Measurements from ENCODE around the gene EMP1.

The EMP1 gene

DNA sequence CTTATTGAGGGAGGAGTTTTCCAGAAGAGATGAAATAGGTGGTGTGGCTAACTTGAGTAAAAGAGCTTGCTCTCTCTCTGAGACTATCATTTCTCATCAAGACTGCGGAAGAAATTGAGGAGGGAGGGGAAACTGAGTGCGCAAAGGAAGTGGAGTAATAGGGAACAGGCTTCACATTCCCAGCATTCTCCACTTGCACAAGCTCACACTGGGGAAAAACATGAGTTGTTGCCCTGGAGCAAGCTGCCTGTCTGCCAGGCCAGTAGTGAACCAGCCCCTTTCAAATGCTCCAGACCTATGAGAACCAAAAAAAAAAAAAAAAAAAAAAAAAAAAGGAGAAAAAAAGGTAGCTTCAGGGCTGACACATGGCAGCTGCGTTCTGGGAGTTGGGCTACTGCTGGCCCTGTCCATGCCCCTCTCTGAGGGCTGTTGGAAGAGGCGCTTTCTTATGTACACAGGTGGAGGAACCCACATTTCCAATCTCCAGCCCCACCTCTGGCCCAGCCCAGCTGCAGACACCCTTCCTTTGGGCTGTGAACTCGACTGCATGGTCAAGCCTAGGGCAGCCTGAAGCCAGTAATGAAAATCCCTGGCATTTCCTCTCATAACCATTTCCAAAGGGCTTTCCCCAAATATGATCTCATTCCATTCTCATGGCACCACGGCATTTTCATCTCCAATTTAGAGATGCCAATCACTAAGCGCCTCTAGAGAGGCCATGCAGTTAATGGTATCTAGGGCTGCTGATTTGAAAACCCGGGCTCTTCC lies 32.5 kb upstream of the EMP1 start:
- DNase-seq (ENCODE audit: low read depth) = no peak
- no peak overlapping the region for H3K4me3 ChIP-seq (ENCODE audit: low read depth, low read length)
- TF ChIP-seq, protein P1, sequence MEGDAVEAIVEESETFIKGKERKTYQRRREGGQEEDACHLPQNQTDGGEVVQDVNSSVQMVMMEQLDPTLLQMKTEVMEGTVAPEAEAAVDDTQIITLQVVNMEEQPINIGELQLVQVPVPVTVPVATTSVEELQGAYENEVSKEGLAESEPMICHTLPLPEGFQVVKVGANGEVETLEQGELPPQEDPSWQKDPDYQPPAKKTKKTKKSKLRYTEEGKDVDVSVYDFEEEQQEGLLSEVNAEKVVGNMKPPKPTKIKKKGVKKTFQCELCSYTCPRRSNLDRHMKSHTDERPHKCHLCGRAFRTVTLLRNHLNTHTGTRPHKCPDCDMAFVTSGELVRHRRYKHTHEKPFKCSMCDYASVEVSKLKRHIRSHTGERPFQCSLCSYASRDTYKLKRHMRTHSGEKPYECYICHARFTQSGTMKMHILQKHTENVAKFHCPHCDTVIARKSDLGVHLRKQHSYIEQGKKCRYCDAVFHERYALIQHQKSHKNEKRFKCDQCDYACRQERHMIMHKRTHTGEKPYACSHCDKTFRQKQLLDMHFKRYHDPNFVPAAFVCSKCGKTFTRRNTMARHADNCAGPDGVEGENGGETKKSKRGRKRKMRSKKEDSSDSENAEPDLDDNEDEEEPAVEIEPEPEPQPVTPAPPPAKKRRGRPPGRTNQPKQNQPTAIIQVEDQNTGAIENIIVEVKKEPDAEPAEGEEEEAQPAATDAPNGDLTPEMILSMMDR (IDR thresholded peaks at IDR 0.05; ENCODE audit: low read depth, low read length, missing control alignments) = no peak
- in situ Hi-C loops (cut with HindIII; ENCODE audit: low sequenced_read_pairs) = no loop called here

GRCh38 chr12:13164921-13165616 lies 31.5 kb upstream of the EMP1 start:
- no peak for DNase-seq (ENCODE audit: low read depth)
- no peak overlapping the region for H3K4me3 ChIP-seq (ENCODE audit: low read depth, low read length)
- in situ Hi-C loops (cut with HindIII; ENCODE audit: low sequenced_read_pairs) = no loop called here
- TF ChIP-seq, protein P1 (IDR thresholded peaks at IDR 0.05; ENCODE audit: low read depth, low read length, missing control alignments) = no peak

- no peak overlapping the region for H3K4me3 ChIP-seq (ENCODE audit: low read depth, low read length)
- in situ Hi-C loops (cut with HindIII; ENCODE audit: low sequenced_read_pairs) = no loop called here
- no peak for DNase-seq (ENCODE audit: low read depth)
- TF ChIP-seq, protein P1 (IDR thresholded peaks at IDR 0.05; ENCODE audit: low read depth, low read length, missing control alignments) = no peak
These were observed 30.9 kb upstream of the EMP1 start for GRCh38 chr12:13165617-13166041.

DNA sequence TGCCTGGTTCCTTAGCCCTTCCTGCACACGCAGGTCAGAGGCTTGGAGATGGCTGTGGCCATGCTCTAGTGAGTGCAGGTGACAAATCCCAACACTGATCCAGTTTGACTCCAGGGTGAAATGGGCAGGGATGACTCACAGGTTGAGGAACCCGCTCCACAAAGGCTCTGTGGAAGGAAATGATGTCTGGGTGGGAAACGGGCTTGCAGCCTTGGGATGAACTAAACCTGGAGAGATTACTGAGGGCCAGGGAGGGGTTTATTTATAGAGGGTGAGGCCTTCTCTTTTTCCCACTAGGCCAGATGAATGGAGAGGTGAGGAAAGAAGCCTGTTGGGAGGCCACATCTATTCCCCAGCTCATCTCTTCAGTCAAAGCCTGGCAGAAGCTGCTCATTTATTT lies 29.3 kb upstream of the EMP1 start:
- DNase-seq (ENCODE audit: low read depth) = no peak
- in situ Hi-C loops (cut with HindIII; ENCODE audit: low sequenced_read_pairs) = no loop called here
- H3K4me3 ChIP-seq (ENCODE audit: low read depth, low read length) = no peak overlapping the region
- TF ChIP-seq, protein P1 (IDR thresholded peaks at IDR 0.05; ENCODE audit: low read depth, low read length, missing control alignments) = no peak

- no peak for DNase-seq (ENCODE audit: low read depth)
- in situ Hi-C loops (cut with HindIII; ENCODE audit: low sequenced_read_pairs) = no loop called here
- no peak overlapping the region for H3K4me3 ChIP-seq (ENCODE audit: low read depth, low read length)
- TF ChIP-seq, protein P1 (IDR thresholded peaks at IDR 0.05; ENCODE audit: low read depth, low read length, missing control alignments) = no peak
These were observed 28.6 kb upstream of the EMP1 start for GRCh38 chr12:13167906-13168305.

DNA sequence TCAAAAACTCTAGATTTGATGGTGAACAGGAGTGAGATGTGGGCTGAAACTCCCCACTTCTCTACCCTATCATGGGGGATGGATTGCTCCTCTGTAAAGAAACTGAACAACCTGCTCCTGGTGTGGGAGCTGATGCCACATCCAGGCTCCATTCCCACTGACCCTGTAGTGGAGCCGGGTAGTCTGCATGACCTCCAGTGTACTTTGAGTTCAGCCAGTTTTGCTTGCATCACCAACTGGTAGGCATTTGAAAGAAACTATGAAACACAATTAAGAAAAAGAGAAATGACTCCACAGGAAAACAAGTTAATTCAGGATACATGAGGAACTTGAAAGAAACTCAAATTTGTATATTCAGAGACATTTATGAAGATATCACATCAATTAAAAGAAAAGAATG lies 27.3 kb upstream of the EMP1 start:
- no peak for DNase-seq (ENCODE audit: low read depth)
- TF ChIP-seq, protein P1 (IDR thresholded peaks at IDR 0.05; ENCODE audit: low read depth, low read length, missing control alignments) = no peak
- in situ Hi-C loops (cut with HindIII; ENCODE audit: low sequenced_read_pairs) = no loop called here
- H3K4me3 ChIP-seq (ENCODE audit: low read depth, low read length) = no peak overlapping the region

Measured in astrocyte of the cerebellum (primary cell).